GM12874 (cell line): ENCODE results near the gene S100P.
A peak's percentile ranks its signal among the peaks of the same experiment; 100 is the strongest.

Experiments used
- CTCF ChIP-seq: IDR thresholded peaks from 2 replicates; pipeline ENCODE4 v1.5.1; 2011; ENCODE audit warnings: low read depth, mild to moderate bottlenecking, control low read depth, low read length, moderate library complexity; ENCODE audit not compliant: insufficient read depth

The S100P gene

GRCh38 chr4:6716958-6717655 lies 23.4 kb downstream of the S100P start:
- no peak for TF ChIP-seq CTCF

- no peak for TF ChIP-seq CTCF
These were observed 25.4 kb downstream of the S100P start for GRCh38 chr4:6718932-6719610.

- no peak for TF ChIP-seq CTCF
These were observed 26.0 kb downstream of the S100P start for GRCh38 chr4:6719611-6720179.

GRCh38 chr4:6720202-6720699 lies 26.6 kb downstream of the S100P start:
- TF ChIP-seq CTCF: peak; percentile 94

- no peak for TF ChIP-seq CTCF
These were observed 27.4 kb downstream of the S100P start for GRCh38 chr4:6721121-6721520.

GRCh38 chr4:6722891-6723290 lies 29.2 kb downstream of the S100P start:
- no peak for TF ChIP-seq CTCF

GRCh38 chr4:6723851-6724250 lies 30.2 kb downstream of the S100P start:
- no peak for TF ChIP-seq CTCF
